Measurements from ENCODE around the gene SETD6.

- TF ChIP-seq CTCF (IDR thresholded peaks at IDR 0.05) (peak; percentile 48 to 73 (median 59)), POLR2A (IDR thresholded peaks at IDR 0.05) (no peak)
These were observed 3.1 kb upstream of the SETD6 start for GRCh38 chr16:58511933-58512815.

Data from thyroid gland (tissue), 4 donors.